ENCODE data around the gene CD46. TPM values are rescaled to one million over a fixed set of nuclear protein-coding genes. Genes with fewer than 3 reads are reported as not detected.

Gene CD46
- total RNA-seq, 2 donors from 2014 or later = 44.9 to 85.4 TPM

- Histone ChIP-seq H3K4me3 (no peak overlapping the region), H3K9me3 (no peaks in the 10 kb centered on the region), H3K36me3 (no peaks in the 10 kb centered on the region), H3K27ac (peak overlapping the region; percentile 94 to 96), H3K4me1 (peaks cover 0 to 99% of the 10 kb centered on the region in 2 donors), H3K27me3 (no peaks in the 10 kb centered on the region)
- TF ChIP-seq CTCF (IDR thresholded peaks at IDR 0.05) = no peak
- DNase-seq (ENCODE audit: low spot score) = no peak
These were observed 81.5 kb downstream of the CD46 start for GRCh38 chr1:207833381-207833780.

- Histone ChIP-seq H3K27me3 (no peaks in the 10 kb centered on the region), H3K36me3 (no peaks in the 10 kb centered on the region), H3K4me3 (no peak overlapping the region), H3K9me3 (no peaks in the 10 kb centered on the region), H3K4me1 (peaks cover 0 to 99% of the 10 kb centered on the region in 2 donors), H3K27ac (peak overlapping the region; percentile 94 to 96)
- no peak for TF ChIP-seq CTCF (IDR thresholded peaks at IDR 0.05)
- no peak for DNase-seq (ENCODE audit: low spot score)
These were observed 82.3 kb downstream of the CD46 start for GRCh38 chr1:207833956-207834660.

DNA sequence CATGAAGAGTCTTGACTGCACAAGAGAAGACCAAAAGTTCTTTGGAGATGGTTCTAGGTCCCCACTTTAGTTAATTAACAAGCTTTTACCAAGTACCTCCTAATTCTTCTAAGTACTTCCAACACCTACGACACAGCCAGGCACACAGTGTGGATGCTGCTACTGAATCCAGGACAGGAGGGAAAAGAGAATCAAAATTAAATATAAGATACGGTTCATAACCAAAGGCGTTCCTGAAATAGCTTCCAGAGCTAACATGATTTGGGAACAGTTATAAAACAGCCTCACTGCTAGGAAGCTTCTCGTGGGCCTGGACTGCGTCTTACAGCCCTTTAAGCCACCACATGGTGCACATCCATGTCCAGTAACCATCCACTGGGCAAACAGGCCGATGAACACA lies 84.1 kb downstream of the CD46 start:
- Histone ChIP-seq H3K4me1 (peaks cover 0 to 93% of the 10 kb centered on the region in 2 donors), H3K27me3 (no peaks in the 10 kb centered on the region), H3K27ac (peak overlapping the region; percentile 94 to 96), H3K36me3 (no peaks in the 10 kb centered on the region), H3K4me3 (no peak overlapping the region), H3K9me3 (no peaks in the 10 kb centered on the region)
- no peak for DNase-seq (ENCODE audit: low spot score)
- TF ChIP-seq CTCF (IDR thresholded peaks at IDR 0.05) = no peak

- no peak for DNase-seq (ENCODE audit: low spot score)
These were observed 84.9 kb downstream of the CD46 start for GRCh38 chr1:207836591-207837347.

DNA sequence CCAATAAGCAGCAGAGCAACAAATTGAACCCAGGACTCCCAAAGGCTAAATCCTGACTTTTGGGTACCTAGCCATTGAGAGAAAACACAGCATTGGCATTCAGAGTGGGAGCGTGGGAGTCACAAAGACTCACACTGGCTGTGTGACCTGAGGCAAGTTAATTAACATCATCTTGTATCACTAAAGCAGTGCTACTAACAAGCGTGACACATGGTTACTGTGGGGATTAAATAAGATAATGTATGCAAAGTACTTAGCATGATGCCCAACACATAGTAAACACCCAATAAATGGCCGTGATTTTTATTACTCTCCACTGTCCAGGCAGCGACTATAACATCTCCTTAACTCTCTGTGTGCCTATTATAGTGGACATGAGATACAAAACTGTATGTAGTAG lies 85.8 kb downstream of the CD46 start:
- Histone ChIP-seq H3K27ac (peak overlapping the region; percentile 94 to 96), H3K9me3 (no peaks in the 10 kb centered on the region), H3K36me3 (no peaks in the 10 kb centered on the region), H3K4me3 (no peak overlapping the region), H3K27me3 (no peaks in the 10 kb centered on the region), H3K4me1 (peaks cover 0 to 79% of the 10 kb centered on the region in 2 donors)
- no peak for TF ChIP-seq CTCF (IDR thresholded peaks at IDR 0.05)
- no peak for DNase-seq (ENCODE audit: low spot score)

More at GRCh38 chr1:207836591-207837347, 84.9 kb downstream of the CD46 start:
- TF ChIP-seq CTCF (IDR thresholded peaks at IDR 0.05) = no peak
- Histone ChIP-seq H3K9me3 (no peaks in the 10 kb centered on the region), H3K36me3 (no peaks in the 10 kb centered on the region), H3K4me1 (peaks cover 0 to 88% of the 10 kb centered on the region in 2 donors), H3K27ac (peak overlapping the region; percentile 94 to 96), H3K4me3 (no peak overlapping the region), H3K27me3 (no peaks in the 10 kb centered on the region)

Measured in right atrium auricular region (tissue), 2 donors.